Cerebellar nuclear complex (tissue), 1 donor: ENCODE measurements around the gene UIMC1.
"Not testable (repeated sequence)": the region's sequence is repeated elsewhere in the genome, so short reads cannot be mapped to it uniquely, and the experiment has no call there.

Experiments
- DNase-seq, 2 experiments: peaks; one replicate each; lab custom pipeline; 2025; lab: John Stamatoyannopoulos, UW

UIMC1 gene

GRCh38 chr5:177005619-177006264, 837 bp downstream of the UIMC1 start:
- DNase-seq, result no peak

GRCh38 chr5:177004961-177005360, 1.6 kb downstream of the UIMC1 start:
- DNase-seq, result no peak

GRCh38 chr5:177003649-177004048, 2.9 kb downstream of the UIMC1 start:
- no peak for DNase-seq

DNA sequence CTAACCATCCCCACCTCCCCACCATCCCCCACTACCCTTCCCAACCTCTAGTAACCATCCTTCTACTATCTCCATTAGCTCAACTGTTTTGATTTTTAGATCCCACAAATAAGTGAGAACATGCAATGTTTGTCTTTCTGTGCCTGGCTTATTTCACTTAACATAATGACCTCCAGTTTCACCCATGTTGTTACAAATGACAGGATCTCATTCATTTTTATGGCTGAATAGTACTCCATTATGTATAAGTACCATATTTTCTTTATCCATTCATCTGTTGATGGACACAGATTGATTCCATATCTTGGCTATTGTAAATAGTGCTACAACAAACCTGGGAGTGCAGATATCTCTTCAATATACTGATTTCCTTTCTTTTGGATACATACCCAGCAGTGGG, 7.1 kb downstream of the UIMC1 start:
- not testable (repeated sequence) for DNase-seq

GRCh38 chr5:176998828-176999227, 7.8 kb downstream of the UIMC1 start:
- DNase-seq, result no peak

- no peak for DNase-seq
These were observed 9.8 kb downstream of the UIMC1 start for GRCh38 chr5:176996780-176997179.

GRCh38 chr5:176995896-176996767, 10.4 kb downstream of the UIMC1 start:
- no peak for DNase-seq

DNA sequence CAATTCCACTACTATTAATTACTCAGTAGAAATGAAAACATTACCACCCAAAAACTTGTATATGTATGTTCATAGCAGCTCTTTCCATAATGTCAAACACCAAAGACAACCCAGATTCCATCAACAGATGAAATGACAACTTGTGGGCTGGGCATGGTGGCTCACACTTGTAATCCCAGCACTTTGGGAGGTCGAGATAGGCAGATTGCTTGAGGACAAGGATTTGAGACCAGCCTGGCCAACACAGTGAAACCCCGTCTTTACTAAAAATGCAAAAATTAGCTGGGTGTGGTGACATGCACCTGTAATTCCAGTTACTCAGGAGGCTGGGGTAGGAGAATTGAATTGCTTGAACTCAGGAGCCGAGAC, 11.5 kb downstream of the UIMC1 start:
- DNase-seq, result no peak

DNA sequence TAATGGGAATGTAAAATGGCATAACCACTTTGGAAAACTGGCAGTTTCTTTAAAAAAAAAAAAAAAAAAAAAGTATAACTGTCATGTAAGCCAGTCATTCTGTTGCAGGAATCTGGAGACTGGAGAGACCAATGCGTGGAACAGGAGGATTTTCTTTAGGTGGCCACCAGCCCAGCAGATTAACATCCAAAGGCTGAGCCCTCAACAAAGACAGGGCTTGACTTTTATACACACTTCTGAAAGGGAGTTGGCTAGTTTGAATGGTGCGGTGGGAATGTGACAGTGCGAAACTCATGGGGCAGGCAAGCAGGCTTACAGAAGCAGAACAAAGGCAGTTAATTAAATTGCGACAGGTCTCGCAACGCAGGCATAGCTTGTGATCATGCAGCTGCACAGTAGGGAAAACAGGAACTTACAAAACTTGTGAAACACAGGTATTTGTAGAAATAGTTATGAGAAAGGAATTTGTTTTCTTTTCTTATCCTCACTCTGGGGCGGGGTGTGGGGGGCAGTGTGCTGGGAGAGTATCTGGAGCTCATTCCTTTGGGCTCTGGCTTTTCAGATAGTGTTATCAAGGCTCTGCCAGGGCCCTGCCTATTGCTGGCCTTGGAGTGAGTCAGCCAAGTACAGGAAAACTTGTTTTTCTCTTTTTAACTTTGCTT, 12.0 kb downstream of the UIMC1 start:
- DNase-seq, result no peak

- DNase-seq, result not testable (repeated sequence)
These were observed 13.5 kb downstream of the UIMC1 start for GRCh38 chr5:176993081-176993480.

DNA sequence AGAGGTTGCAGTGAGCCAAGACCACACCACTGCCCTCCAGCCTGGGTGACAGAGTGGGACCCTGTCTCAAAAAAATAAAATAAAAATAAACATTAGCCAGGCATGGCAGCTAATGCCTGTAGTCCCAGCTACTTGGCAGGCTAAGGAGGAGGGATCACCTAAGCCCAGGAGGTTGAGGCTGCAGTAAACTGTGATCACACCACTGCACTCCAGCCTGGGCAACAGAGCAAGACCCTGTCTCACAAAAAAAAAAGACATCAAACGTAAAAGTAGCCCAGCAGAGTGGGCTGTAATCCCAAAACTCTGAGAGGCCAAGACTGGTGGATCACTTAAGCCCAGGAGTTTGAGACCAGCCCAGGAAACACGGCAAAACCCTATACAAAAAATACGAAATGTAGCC, 19.0 kb downstream of the UIMC1 start:
- DNase-seq, result no peak

GRCh38 chr5:176986280-176986679, 20.3 kb downstream of the UIMC1 start:
- no peak for DNase-seq

DNA sequence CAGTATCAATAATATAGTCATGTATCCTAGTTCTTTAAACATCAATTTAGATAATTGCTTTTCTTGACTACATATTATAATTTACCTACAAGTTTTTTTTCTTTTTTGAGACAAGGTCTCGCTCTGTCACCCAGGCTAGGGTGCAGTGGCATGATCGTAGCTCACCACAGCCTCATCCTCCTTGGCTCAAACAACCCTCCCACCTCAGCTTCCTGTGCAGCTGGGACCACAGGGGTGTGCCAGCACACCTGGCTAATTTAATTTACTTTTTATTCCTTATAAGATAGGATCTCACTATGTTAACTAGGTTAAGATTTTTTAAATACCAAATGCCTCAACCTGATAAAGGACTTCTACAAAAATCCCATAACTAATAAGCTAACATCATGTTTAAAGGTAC, 21.1 kb downstream of the UIMC1 start:
- DNase-seq, result no peak

DNA sequence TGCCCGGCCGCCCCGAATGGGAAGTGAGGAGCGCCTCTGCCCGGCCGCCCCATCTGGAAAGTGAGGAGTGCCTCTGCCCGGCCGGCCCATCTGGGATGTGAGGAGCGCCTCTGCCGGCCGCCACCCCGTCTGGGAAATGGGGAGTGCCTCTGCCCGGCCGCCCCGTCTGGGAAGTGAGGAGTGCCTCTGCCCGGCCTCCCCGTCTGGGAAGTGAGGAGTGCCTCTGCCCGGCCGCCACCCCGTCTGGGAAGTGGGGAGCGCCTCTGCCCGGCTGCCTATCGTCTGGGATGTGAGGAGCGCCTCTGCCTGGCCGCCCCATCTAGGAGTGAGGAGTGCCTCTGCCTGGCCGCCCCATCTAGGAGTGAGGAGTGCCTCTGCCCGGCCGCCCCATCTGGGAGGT, 22.4 kb downstream of the UIMC1 start:
- DNase-seq, result not testable (repeated sequence)

GRCh38 chr5:176983593-176983992, 23.0 kb downstream of the UIMC1 start:
- DNase-seq, result not testable (repeated sequence)

DNA sequence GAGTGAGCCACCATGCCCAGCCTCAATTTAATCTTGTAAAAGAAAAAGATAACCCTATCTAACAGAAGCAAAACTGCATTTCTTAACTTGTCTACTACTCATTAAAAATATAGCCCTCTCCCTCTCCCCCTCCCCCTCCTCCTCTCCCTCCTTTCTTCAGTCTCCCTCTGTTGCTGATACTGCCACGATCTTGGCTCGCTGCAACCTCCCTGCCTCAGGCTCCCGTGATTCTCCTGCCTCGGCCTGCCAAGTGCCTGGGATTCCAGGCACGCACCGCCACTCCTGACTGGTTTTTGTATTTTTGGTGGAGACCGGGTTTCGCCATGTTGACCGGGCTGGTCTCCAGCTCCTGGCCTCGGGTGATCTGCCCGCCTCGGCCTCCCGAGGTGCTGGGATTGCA, 23.5 kb downstream of the UIMC1 start:
- DNase-seq, result not testable (repeated sequence)

GRCh38 chr5:176980818-176981217, 25.8 kb downstream of the UIMC1 start:
- DNase-seq, result no peak

- DNase-seq, result no peak
These were observed 26.9 kb downstream of the UIMC1 start for GRCh38 chr5:176979669-176980068.

GRCh38 chr5:176965633-176966032, 40.9 kb downstream of the UIMC1 start:
- no peak for DNase-seq

DNA sequence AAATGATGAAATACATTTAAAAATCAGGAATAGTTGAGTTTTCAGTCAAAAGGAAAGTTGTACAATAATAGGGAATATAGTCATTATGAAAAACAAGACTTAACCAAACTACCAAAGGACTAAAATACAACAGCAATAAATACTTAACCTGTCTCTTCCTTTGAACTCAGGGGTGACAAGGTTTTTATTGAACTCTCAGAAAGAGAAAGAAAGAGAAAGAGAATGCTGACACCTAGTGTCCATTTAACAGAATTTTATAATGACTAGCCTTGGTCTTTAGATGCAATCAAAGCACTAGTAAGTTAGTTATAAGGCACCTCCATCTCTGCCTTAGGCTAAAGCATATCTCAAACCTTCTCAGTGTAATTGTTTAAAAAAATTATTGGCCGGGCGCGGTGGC, 47.5 kb downstream of the UIMC1 start:
- DNase-seq, result no peak

- DNase-seq, result no peak
These were observed 49.8 kb downstream of the UIMC1 start for GRCh38 chr5:176956756-176957155.

DNA sequence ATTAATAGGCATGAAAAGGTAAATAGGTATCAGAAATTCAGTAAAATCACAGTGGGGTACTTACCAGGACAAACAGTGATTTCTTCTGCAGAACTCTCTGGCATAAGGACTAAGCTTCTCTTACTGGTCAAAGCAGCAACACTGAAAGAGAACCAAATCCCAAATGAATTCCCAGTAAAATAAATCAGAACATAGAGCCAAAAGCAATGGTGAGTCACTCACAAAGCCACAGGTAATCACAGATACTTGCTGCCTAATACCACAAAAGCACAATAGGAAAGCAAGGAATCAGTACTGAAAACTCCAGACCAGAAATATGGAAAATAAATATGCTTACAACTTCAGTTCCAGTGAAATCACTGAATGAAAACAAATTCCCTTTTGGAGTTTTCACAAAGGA, 50.7 kb downstream of the UIMC1 start:
- no peak for DNase-seq

DNA sequence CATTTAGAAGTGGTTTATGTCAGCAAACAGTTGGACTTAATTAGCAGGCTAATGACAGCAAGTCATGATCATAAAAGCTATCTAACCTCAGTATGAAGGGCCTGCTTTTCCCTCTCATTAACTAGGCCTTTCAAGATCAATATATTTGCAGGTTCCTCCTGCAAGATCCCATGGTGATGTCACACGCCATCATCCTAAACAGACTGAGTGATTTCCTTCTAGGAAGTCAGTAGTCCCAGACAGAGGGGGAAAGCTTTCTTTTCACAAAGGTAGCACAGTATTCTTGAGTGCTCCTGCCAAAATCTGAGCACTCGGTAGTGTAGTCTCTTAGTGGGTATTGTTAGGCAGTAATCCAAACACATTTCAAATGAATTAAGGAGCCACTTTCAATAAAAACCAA, 52.5 kb downstream of the UIMC1 start:
- no peak for DNase-seq
